T-helper 2 cell (primary cell): ENCODE results near the gene NPIPA5.
"Not testable (repeated sequence)": the region's sequence is repeated elsewhere in the genome, so short reads cannot be mapped to it uniquely, and the experiment has no call there.

Experiments used
- DNase-seq, 5 experiments: peaks; one replicate each; pipeline versions ENCODE4 v3.0.0 to v3.0.0-alpha.2; 2012 to 2022

The NPIPA5 gene

DNA sequence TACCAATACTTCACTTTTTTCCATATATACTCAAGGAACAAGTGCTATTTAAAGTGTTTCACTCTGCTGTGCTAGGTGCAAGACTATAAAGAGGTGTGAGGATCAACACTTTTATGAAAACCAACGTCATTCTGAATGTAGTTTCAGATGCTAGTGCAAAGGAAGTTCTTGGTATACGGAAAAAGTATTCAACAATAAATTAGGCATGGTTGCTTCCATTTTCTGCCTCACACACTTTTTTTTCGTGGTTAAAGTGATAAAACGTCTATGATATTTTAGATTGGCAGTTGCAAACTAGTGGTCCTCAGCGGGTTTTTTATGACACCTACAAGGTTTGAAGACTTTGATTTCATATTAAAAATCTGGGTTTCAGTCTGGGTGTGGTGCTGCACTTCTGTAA is 11.8 kb upstream of the NPIPA5 start:
- peak in 2 of 5 experiments; percentile 10 to 23 for DNase-seq

DNA sequence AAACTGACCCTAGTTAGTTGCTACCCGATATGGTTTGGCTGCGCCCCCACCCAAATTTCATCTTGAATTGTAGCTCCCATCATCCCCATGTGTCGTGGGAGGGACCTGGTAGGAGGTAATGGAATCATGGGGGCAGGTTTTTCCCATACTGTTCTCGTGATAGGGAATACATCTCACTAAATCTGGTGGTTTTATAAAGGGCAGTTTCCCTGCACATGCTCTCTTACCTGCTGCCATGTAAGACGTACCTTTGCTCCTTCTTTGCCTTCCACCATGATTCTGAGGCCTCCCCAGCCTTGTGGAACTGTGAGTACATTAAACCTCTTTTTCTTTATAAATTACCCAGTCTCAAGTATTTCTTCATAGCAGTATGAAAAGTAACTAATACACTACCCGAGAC is 10.0 kb upstream of the NPIPA5 start:
- not testable (repeated sequence) for DNase-seq

- DNase-seq = not testable (repeated sequence)
Measured at GRCh38 chr16:15382810-15383209, 4.7 kb upstream of the NPIPA5 start.

GRCh38 chr16:15357495-15357894 is 20.6 kb downstream of the NPIPA5 start:
- DNase-seq = not testable (repeated sequence)

GRCh38 chr16:15354846-15355245 is 23.2 kb downstream of the NPIPA5 start:
- not testable (repeated sequence) for DNase-seq

GRCh38 chr16:15352852-15353251 is 25.2 kb downstream of the NPIPA5 start:
- DNase-seq = not testable (repeated sequence)

DNA sequence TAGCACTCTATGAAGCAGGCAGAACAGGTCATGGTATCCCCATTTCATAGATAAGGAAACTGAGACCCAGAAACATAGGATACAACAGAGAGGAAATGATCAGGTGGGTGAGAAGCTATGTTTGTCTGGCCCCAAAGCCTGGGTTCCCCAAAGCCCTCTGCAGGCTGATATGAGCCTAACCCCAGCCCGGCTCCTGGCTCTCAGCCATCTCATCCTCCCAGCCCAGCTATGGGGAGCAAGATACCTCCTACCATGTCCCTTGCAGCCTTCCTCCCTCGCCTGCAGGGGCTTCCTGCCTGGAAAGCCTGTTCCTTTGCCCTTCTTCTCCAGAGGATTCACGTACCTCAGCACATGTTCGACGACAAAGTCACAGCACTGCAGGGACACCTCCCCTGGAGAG is 26.3 kb downstream of the NPIPA5 start:
- not testable (repeated sequence) for DNase-seq

DNA sequence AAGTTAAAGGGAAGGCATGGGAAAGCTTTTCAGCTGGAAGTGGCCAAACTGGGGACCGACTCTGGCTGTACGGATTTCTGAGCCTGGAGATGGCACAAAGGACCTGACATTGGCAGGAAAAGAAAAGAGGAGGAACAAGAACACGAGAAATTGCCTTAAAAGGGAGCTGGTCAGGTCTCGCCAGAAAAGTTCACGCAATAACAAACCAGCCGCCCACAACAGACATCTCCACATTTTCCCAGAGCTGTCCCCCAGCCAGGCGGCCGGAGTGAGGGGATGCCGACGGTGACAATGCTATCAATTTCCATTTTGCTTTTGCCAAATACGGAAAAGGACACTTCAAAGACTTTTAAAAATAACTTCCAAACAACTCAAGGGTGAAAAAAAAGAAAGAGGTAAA is 26.8 kb downstream of the NPIPA5 start:
- DNase-seq = not testable (repeated sequence)

DNA sequence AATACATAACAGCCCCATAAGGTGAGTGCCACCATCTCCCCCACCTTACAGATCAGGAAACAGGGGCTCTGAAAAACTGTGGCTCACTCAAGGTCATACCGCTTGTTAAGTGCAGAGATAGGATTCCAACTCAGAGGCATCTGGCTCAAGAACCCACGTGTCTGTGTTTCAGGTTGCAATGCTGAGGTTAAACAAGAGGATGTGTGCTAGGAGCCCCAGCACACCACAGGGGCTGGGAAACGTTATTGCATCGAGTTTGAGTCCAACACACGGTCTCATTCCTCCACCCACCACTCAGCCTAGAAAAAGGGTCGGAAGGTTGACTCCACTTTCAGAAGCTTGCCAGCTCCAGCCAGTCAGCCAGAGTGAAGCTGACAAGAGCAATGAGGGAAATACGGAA is 29.4 kb downstream of the NPIPA5 start:
- DNase-seq = not testable (repeated sequence)

DNA sequence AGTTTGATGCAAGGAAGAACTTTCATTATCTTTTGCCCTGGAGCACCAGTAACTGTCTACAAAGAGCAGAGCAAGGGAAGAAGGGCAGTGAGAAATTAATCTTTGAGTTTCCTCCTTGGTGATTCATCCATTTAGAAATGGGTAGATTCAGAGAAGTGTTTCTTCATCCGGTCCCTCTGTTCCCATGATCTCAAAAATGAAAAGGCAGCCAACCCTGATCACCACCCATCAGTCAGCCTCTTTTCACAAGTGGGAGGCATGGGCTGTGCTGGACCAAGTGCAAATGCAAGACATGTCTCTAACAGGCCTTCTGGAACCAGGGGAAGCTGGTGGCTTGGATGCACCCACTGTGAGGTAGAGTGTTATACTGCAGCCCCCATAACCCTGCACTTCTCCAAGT is 35.8 kb downstream of the NPIPA5 start:
- not testable (repeated sequence) for DNase-seq

DNA sequence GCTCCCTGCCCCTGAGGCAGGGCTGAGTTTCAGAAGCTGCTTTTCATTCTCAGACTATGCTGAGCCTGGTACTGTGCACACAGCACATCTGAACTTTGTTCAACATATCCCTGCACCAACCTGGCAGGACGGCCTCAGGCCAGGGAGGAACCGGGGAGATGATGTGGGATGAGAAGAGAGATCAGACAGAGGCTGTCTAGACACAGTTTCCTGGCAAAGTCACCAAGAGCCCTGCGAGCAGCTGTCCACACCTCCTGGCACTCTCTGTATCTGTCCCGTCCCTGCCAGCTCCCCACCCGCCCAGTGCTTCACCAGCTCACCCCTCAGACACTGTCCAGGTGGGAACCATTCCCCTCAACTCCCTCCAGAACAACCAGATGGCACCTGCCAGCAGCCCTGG is 39.1 kb downstream of the NPIPA5 start:
- DNase-seq = not testable (repeated sequence)

GRCh38 chr16:15337974-15338605 is 40.0 kb downstream of the NPIPA5 start:
- not testable (repeated sequence) for DNase-seq

DNA sequence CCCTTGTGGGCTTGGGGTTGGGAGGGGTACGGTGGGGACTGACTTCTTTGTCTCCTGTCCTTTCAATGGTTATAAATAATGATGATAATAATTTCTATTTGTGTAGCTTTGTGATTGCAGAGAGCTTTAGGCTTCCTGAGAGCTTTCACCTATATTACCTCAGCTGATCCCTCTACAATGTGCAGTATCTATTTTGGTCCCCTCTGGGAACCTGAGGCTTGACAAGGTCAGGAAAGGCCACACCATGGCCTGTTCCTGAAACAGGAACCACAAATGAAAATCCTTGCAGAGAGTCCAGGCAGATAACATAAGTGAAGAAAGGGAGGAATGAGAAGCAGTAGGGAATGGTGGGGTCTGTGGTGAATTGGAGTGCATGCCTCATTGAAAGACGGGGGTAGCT is 42.5 kb downstream of the NPIPA5 start:
- not testable (repeated sequence) for DNase-seq

- not testable (repeated sequence) for DNase-seq
Measured at GRCh38 chr16:15333969-15334368, 44.1 kb downstream of the NPIPA5 start.

DNA sequence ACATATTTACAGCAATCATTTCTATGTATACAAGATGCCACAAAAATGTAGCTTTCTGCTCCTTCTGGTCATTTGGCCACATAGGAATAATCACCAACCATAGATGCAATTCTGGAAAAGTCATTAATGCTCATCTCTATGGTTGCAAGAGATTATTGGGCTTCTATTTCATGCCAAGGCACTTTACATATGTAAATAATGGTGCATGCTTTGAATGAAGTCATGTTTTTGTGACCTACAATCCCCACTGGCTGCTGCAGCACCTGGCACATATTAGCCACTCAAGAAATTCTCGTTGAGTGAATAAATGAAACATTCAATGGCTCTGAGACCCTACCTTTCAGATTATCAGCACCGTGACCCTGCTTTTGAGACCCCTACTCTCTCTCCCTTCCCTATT is 47.1 kb downstream of the NPIPA5 start:
- not testable (repeated sequence) for DNase-seq

GRCh38 chr16:15324954-15325353 is 53.1 kb downstream of the NPIPA5 start:
- DNase-seq = not testable (repeated sequence)

DNA sequence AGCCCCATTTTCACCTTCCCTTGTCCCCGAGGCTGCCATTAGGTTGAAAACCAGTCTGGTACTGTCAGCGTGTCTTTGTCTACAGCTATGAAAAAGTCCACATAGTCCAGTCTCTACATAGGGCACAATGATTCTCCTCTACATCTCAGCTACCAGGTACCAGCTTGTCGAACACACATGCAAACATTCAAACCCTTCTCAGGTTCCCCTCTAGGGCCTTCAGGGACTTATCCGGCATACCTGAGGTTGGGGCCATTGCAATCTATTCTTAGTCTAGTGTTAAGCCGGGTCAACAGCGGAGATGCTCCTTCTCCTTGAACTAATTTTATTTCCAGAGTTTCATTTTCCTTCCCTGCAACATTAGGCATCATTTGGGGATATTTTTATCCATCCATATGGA is 54.7 kb downstream of the NPIPA5 start:
- not testable (repeated sequence) for DNase-seq

DNA sequence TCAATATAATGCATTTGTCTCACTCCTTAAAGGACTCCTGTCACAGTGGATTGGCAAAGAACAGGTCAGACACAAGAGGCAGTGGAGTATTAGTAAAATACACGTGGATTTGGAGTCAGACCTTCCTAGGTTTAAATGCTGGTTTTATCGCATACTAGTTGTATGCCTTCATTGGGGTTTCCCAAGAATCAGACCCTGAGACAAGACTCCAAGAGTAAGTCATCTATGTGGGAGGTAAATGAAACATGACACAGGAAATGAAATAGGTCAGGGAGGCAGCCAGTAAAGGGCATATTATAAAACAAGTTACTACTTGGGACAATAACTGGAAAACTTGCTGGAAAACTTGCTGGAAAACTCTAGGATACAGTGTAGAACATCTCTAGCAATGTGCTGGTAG is 56.9 kb downstream of the NPIPA5 start:
- DNase-seq = not testable (repeated sequence)

DNA sequence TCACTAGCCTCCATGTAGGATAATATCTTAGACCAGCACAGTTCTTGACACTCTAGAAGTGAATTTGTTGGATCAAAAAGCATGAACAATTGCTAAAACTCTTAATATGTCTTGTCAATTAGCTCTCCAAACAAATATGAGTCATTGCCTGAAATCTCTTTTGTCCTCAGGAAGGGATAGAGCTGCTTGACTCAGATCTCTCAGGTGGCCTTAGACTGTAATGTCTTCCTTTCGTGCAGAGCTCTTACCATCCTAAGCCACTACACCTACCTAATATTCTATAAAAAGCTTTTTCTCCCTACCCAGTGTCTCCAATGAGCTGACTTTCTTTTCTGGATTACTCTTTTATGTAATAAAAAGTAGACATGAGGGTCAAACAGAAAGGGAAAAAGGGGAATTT is 63.5 kb downstream of the NPIPA5 start:
- not testable (repeated sequence) for DNase-seq
